H9 (cell line): Measurements from ENCODE around the gene AKR1C3. TPM values are rescaled to one million over a fixed set of nuclear protein-coding genes. Genes with fewer than 3 reads are reported as not detected.

Experiments
- DNase-seq: peaks from one replicate; pipeline ENCODE4 v3.0.0-alpha.2; 2017
- H2AFZ ChIP-seq: one replicate; pipeline ENCODE4 v1.6.1; 2013; ENCODE audit warnings: mild to moderate bottlenecking, low read length, control low read depth, moderate library complexity
- H2AK5ac ChIP-seq: 2 replicates; pipeline ENCODE4 v1.6.1; 2013; ENCODE audit warnings: low read length, control low read depth, mixed read lengths; ENCODE audit not compliant: insufficient read length
- H2BK120ac ChIP-seq: one replicate; pipeline ENCODE4 v1.6.1; 2013; ENCODE audit warnings: low read depth, mild to moderate bottlenecking, low read length, control low read depth, inconsistent platforms; ENCODE audit not compliant: poor library complexity, severe bottlenecking
- H2BK12ac ChIP-seq: 2 replicates; pipeline ENCODE4 v1.6.1; 2013; ENCODE audit warnings: low read length, control low read depth, mixed read lengths, low read depth; ENCODE audit not compliant: insufficient read length
- H2BK15ac ChIP-seq: 2 replicates; pipeline ENCODE4 v1.6.1; 2013; ENCODE audit warnings: low read depth, low read length, control low read depth
- H2BK20ac ChIP-seq: one replicate; pipeline ENCODE4 v1.6.1; 2013; ENCODE audit warnings: low read depth, mild to moderate bottlenecking, low read length, control low read depth, inconsistent platforms; ENCODE audit not compliant: poor library complexity, severe bottlenecking
- H2BK5ac ChIP-seq: 2 replicates; pipeline ENCODE4 v1.6.1; 2013; ENCODE audit warnings: low read length, control low read depth, mixed read lengths; ENCODE audit not compliant: insufficient read length
- H3K14ac ChIP-seq: 2 replicates; pipeline ENCODE4 v1.6.1; 2013; ENCODE audit warnings: low read length, control low read depth; ENCODE audit not compliant: insufficient read depth
- H3K18ac ChIP-seq: 2 replicates; pipeline ENCODE4 v1.6.1; 2013; ENCODE audit warnings: low read depth, mild to moderate bottlenecking, mixed read lengths, low read length, control low read depth; ENCODE audit not compliant: insufficient read length
- H3K23ac ChIP-seq: 2 replicates; pipeline ENCODE4 v1.6.1; 2013; ENCODE audit warnings: low read length, control low read depth, mixed read lengths, low read depth; ENCODE audit not compliant: insufficient read length
- H3K23me2 ChIP-seq: 2 replicates; pipeline ENCODE4 v1.6.1; 2013; ENCODE audit warnings: low read depth, mild to moderate bottlenecking, mixed read lengths, low read length, control low read depth; ENCODE audit not compliant: insufficient read length, poor library complexity, severe bottlenecking
- H3K27ac ChIP-seq: 2 replicates; pipeline ENCODE4 v1.5.1; 2013; ENCODE audit warnings: low read length, control low read depth, mixed read lengths, low read depth; ENCODE audit not compliant: insufficient read length
- H3K27me3 ChIP-seq: 2 replicates; pipeline ENCODE4 v1.6.1; 2013; ENCODE audit warnings: low read length, control low read depth, inconsistent platforms; ENCODE audit not compliant: insufficient read depth
- H3K4ac ChIP-seq: 2 replicates; pipeline ENCODE4 v1.6.1; 2013; ENCODE audit warnings: low read depth, mild to moderate bottlenecking, control low read depth, inconsistent platforms, low read length, moderate library complexity
- H3K4me1 ChIP-seq: 2 replicates; pipeline ENCODE4 v1.6.1; 2013; ENCODE audit warnings: low read length, control low read depth, inconsistent platforms; ENCODE audit not compliant: insufficient read depth
- H3K4me2 ChIP-seq: 2 replicates; pipeline ENCODE4 v1.6.1; 2013; ENCODE audit warnings: low read length, control low read depth, mixed read lengths; ENCODE audit not compliant: insufficient read length, insufficient read depth
- H3K56ac ChIP-seq: 2 replicates; pipeline ENCODE4 v1.6.1; 2013; ENCODE audit warnings: low read depth, mild to moderate bottlenecking, mixed read lengths, low read length, control low read depth; ENCODE audit not compliant: insufficient read length
- H3K79me1 ChIP-seq: 2 replicates; pipeline ENCODE4 v1.6.1; 2013; ENCODE audit warnings: low read depth, mild to moderate bottlenecking, moderate library complexity, low read length, control low read depth, inconsistent platforms; ENCODE audit not compliant: insufficient read depth, poor library complexity, severe bottlenecking
- H3K79me2 ChIP-seq: 2 replicates; pipeline ENCODE4 v1.6.1; 2013; ENCODE audit warnings: low read length, control low read depth, inconsistent platforms; ENCODE audit not compliant: insufficient read depth
- H3K9ac ChIP-seq: 2 replicates; pipeline ENCODE4 v1.6.1; 2013; ENCODE audit warnings: low read length, control low read depth, mixed read lengths; ENCODE audit not compliant: insufficient read length; ENCODE audit errors: extremely low read depth
- H3K9me3 ChIP-seq: one replicate; pipeline ENCODE4 v1.6.1; 2013; ENCODE audit warnings: low read depth, low read length, inconsistent platforms; ENCODE audit not compliant: control insufficient read depth
- H3T11ph ChIP-seq: one replicate; pipeline ENCODE4 v1.6.1; 2013; ENCODE audit warnings: mild to moderate bottlenecking, low read length, control low read depth, inconsistent platforms
- H4K20me1 ChIP-seq: one replicate; pipeline ENCODE4 v1.6.1; 2013; ENCODE audit not compliant: control insufficient read depth, insufficient read length, insufficient read depth
- H4K5ac ChIP-seq: 2 replicates; pipeline ENCODE4 v1.6.1; 2013; ENCODE audit warnings: low read depth, mild to moderate bottlenecking, mixed read lengths, low read length, control low read depth; ENCODE audit not compliant: insufficient read length
- H4K8ac ChIP-seq: replicated peaks from 2 replicates; pipeline ENCODE4 v1.6.1; 2013; ENCODE audit warnings: low read length, control low read depth, mixed read lengths, low read depth; ENCODE audit not compliant: insufficient read length
- H4K91ac ChIP-seq: 2 replicates; pipeline ENCODE4 v1.6.1; 2013; ENCODE audit warnings: low read depth, mild to moderate bottlenecking, moderate library complexity, mixed read lengths, low read length, control low read depth; ENCODE audit not compliant: insufficient read length
- H3K27ac Mint-ChIP-seq, 3 experiments: 2 replicates in 2 of 3; 3 replicates in 1 of 3; pipeline ENCODE4 v1.8.0; 2020 to 2021; ENCODE audit warnings: mixed read lengths in 3 of 3, mild to moderate bottlenecking in 1 of 3, moderate library complexity in 1 of 3
- H3K27me3 Mint-ChIP-seq: 2 replicates; pipeline ENCODE4 v1.8.0; 2021; ENCODE audit warnings: low read depth, mild to moderate bottlenecking, moderate library complexity, mixed read lengths
- H3K36me3 Mint-ChIP-seq, 3 experiments: 2 replicates in 2 of 3; 3 replicates in 1 of 3; pipeline ENCODE4 v1.8.0; 2020 to 2021; ENCODE audit warnings: low read depth in 3 of 3, mixed read lengths in 3 of 3; ENCODE audit not compliant: insufficient read depth in 1 of 3
- H3K4me1 Mint-ChIP-seq, 2 experiments: 2 replicates each; pipeline ENCODE4 v1.8.0; 2020; ENCODE audit warnings: mixed read lengths in 2 of 2
- H3K4me3 Mint-ChIP-seq, 2 experiments: 2 replicates in 1 of 2; 3 replicates in 1 of 2; pipeline ENCODE4 v1.8.0; 2020 to 2021; ENCODE audit warnings: mild to moderate bottlenecking in 2 of 2, mixed read lengths in 2 of 2, moderate library complexity in 1 of 2
- H3K9me3 Mint-ChIP-seq, 2 experiments: 2 replicates in 1 of 2; 3 replicates in 1 of 2; pipeline ENCODE4 v1.8.0; 2020; ENCODE audit warnings: mild to moderate bottlenecking in 2 of 2, mixed read lengths in 2 of 2, moderate library complexity in 1 of 2
- WGBS: extraction: QIAGEN DNeasy Blood & Tissue Kit; methylation state at CpG from one replicate; pipeline ENCODE4 v1.1.7; 2013; ENCODE audit warnings: missing lambda C conversion rate, low lambda C conversion rate, mixed read lengths; ENCODE audit not compliant: insufficient read length; ENCODE audit errors: extremely low coverage; 5-methylcytosine and 5-hydroxymethylcytosine counted together
- total RNA-seq: library from RNA; stranded (reverse); gene quantifications from 2 replicates; pipeline ENCODE4 v1.2.1, GENCODE V29; 2021
- TF ChIP-seq, protein P1 (sequence below): fragments of 200-600 bp; sonication (generic); conservative IDR thresholded peaks from 3 replicates; pipeline ENCODE4 v1.8.0; 2021; ENCODE audit warnings: antibody characterized with exemption, mild to moderate bottlenecking

Gene AKR1C3
- total RNA-seq, 1 experiment from 2014 or later: 2.1 TPM

DNA sequence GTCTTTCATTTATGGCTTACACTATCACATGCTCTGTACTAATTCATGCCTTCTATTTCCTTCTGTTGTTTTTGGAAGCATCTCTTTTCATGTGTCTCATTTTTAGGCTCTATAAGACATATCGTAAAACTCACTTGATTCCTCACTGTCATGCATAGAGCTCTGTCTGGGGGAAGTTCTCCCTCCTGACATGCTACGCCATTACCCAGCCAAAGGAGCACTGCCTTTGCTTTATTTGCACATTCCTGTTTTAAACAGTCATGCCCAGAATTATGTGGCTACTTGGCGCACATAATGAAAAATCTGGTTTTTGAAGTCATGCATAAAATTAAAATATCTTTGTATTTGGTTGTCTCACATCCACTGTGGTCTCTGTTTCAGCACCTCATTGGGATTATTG lies 17.6 kb upstream of the AKR1C3 start:
- H3K18ac ChIP-seq: no peak overlapping the region
- H2BK12ac ChIP-seq: no peak overlapping the region
- peaks cover 16 to 59% of the 10 kb centered on the region in 2 experiments for H3K9me3 Mint-ChIP-seq
- H3K27me3 Mint-ChIP-seq: no peaks in the 10 kb centered on the region; the same call in none of the 2 replicates
- H3T11ph ChIP-seq: no peak overlapping the region
- no peak overlapping the region for H3K4ac ChIP-seq
- H3K36me3 Mint-ChIP-seq: peaks cover 0 to 4% (median 2%) of the 10 kb centered on the region in 3 experiments; a peak in 2 of 7 replicates
- H4K20me1 ChIP-seq: no peaks in the 10 kb centered on the region
- TF ChIP-seq, protein P1, sequence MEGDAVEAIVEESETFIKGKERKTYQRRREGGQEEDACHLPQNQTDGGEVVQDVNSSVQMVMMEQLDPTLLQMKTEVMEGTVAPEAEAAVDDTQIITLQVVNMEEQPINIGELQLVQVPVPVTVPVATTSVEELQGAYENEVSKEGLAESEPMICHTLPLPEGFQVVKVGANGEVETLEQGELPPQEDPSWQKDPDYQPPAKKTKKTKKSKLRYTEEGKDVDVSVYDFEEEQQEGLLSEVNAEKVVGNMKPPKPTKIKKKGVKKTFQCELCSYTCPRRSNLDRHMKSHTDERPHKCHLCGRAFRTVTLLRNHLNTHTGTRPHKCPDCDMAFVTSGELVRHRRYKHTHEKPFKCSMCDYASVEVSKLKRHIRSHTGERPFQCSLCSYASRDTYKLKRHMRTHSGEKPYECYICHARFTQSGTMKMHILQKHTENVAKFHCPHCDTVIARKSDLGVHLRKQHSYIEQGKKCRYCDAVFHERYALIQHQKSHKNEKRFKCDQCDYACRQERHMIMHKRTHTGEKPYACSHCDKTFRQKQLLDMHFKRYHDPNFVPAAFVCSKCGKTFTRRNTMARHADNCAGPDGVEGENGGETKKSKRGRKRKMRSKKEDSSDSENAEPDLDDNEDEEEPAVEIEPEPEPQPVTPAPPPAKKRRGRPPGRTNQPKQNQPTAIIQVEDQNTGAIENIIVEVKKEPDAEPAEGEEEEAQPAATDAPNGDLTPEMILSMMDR: no peak
- H3K4me1 ChIP-seq: peaks cover 2% of the 10 kb centered on the region; the same call in 1 of the 2 replicates
- H3K4me1 Mint-ChIP-seq: peaks cover 11 to 16% of the 10 kb centered on the region in 2 experiments
- H3K9ac ChIP-seq: no peak overlapping the region
- no peak overlapping the region for H3K4me3 Mint-ChIP-seq
- H3K27ac ChIP-seq: no peak overlapping the region
- H2AK5ac ChIP-seq: no peak overlapping the region
- no peak overlapping the region for H2BK120ac ChIP-seq
- H3K79me2 ChIP-seq: no peaks in the 10 kb centered on the region
- no peak overlapping the region for H3K14ac ChIP-seq
- H3K56ac ChIP-seq: no peak overlapping the region
- no peak overlapping the region for H2BK5ac ChIP-seq
- no peak overlapping the region for H4K91ac ChIP-seq
- no peak overlapping the region for H3K23ac ChIP-seq
- WGBS: no CpG with 5 or more reads among the region's 3 CpGs
- H3K9me3 ChIP-seq: no peaks in the 10 kb centered on the region
- H3K27me3 ChIP-seq: no peaks in the 10 kb centered on the region
- H4K8ac ChIP-seq: no peak overlapping the region
- H3K4me2 ChIP-seq: no peak overlapping the region
- H2AFZ ChIP-seq: no peak overlapping the region
- H4K5ac ChIP-seq: no peak overlapping the region
- no peak for DNase-seq
- no peak overlapping the region for H3K27ac Mint-ChIP-seq
- H2BK20ac ChIP-seq: no peak overlapping the region
- H3K79me1 ChIP-seq: no peaks in the 10 kb centered on the region
- H3K23me2 ChIP-seq: no peaks in the 10 kb centered on the region
- no peak overlapping the region for H2BK15ac ChIP-seq
